ENCODE measurements around the gene FNBP1L. TPM values are rescaled to one million over a fixed set of nuclear protein-coding genes. Genes with fewer than 3 reads are reported as not detected.

The FNBP1L gene
- total and polyA plus RNA-seq, 9 of the 15 experiments (the other 6 are each of a cell fraction or from before 2014, with no cell fraction given), result 1.4 to 6.9 (median 5.9) TPM

DNA sequence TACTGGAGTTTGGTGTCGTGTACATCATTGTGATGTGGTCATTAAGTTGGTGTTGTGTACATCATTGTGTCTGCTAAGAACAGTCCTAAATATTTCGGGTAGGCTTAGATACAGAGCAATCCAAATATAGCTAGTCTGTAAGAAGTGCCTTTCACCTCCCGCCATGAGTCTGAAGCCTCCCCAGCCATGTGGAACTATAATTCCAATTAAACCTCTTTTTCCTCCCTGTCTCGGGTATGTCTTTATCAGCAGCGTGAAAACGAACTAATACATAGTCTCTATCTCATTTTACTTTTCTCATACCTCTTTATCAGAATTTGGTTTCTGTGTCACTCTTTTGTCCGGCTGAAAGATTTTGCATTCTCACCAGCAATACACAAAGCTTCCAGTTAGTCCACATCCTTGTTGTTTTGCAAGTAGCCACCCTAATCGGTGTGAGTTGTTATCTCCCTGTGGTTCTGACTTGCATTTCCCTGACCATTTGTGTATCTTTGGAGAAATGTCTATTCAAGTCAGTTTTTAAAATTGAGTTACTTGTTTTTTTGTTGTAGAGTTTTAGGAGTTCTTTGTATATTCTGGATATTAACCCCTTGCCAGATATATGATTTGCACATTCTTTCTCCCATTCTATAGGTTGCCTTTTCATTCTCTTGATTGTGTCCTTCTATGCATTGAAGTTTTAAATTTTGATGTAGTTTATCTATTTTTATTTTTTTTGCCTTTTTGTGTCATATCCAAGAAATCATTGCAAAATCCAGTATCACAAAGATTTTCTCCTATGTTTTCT lies 56.5 kb downstream of the FNBP1L start (continued):
- no peak for TF ChIP-seq E2F3 (CRISPR knock-in tag; IDR thresholded peaks at IDR 0.05)
- TF ChIP-seq SMARCE1 (IDR thresholded peaks at IDR 0.05), result peak; percentile 86
- TF ChIP-seq ZC3H11A (IDR thresholded peaks at IDR 0.05; ENCODE audit: low read depth, low read length), result no peak
- TF ChIP-seq SREBF1 (IDR thresholded peaks at IDR 0.05; ENCODE audit: borderline replicate concordance, low read depth, low read length), result no peak
- no peak for TF ChIP-seq SMAD1 (IDR thresholded peaks at IDR 0.05; ENCODE audit: low read depth, low read length, partially characterized antibody)
- TF ChIP-seq ZNF57 (CRISPR knock-in tag; IDR thresholded peaks at IDR 0.05), result no peak
- peak; percentile 59; the same call in 1 of the 2 replicates for TF ChIP-seq CEBPB (tag; IDR thresholded peaks at IDR 0.05)
- no peak for TF ChIP-seq ZNF785 (CRISPR knock-in tag; IDR thresholded peaks at IDR 0.05)
- no peak for TF ChIP-seq ZNF551 (CRISPR knock-in tag; IDR thresholded peaks at IDR 0.05)
- TF ChIP-seq, protein P1, sequence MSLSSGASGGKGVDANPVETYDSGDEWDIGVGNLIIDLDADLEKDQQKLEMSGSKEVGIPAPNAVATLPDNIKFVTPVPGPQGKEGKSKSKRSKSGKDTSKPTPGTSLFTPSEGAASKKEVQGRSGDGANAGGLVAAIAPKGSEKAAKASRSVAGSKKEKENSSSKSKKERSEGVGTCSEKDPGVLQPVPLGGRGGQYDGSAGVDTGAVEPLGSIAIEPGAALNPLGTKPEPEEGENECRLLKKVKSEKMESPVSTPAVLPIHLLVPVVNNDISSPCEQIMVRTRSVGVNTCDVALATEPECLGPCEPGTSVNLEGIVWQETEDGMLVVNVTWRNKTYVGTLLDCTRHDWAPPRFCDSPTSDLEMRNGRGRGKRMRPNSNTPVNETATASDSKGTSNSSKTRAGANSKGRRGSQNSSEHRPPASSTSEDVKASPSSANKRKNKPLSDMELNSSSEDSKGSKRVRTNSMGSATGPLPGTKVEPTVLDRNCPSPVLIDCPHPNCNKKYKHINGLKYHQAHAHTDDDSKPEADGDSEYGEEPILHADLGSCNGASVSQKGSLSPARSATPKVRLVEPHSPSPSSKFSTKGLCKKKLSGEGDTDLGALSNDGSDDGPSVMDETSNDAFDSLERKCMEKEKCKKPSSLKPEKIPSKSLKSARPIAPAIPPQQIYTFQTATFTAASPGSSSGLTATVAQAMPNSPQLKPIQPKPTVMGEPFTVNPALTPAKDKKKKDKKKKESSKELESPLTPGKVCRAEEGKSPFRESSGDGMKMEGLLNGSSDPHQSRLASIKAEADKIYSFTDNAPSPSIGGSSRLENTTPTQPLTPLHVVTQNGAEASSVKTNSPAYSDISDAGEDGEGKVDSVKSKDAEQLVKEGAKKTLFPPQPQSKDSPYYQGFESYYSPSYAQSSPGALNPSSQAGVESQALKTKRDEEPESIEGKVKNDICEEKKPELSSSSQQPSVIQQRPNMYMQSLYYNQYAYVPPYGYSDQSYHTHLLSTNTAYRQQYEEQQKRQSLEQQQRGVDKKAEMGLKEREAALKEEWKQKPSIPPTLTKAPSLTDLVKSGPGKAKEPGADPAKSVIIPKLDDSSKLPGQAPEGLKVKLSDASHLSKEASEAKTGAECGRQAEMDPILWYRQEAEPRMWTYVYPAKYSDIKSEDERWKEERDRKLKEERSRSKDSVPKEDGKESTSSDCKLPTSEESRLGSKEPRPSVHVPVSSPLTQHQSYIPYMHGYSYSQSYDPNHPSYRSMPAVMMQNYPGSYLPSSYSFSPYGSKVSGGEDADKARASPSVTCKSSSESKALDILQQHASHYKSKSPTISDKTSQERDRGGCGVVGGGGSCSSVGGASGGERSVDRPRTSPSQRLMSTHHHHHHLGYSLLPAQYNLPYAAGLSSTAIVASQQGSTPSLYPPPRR (CRISPR knock-in tag; IDR thresholded peaks at IDR 0.05; ENCODE audit: borderline replicate concordance), result no peak
- no peak for TF ChIP-seq TAF7 (tag; IDR thresholded peaks at IDR 0.05)
- no peak for TF ChIP-seq DIDO1 (tag; IDR thresholded peaks at IDR 0.05; ENCODE audit: low read depth)
- TF ChIP-seq NFIC (IDR thresholded peaks at IDR 0.05), result no peak
- TF ChIP-seq, protein P2, sequence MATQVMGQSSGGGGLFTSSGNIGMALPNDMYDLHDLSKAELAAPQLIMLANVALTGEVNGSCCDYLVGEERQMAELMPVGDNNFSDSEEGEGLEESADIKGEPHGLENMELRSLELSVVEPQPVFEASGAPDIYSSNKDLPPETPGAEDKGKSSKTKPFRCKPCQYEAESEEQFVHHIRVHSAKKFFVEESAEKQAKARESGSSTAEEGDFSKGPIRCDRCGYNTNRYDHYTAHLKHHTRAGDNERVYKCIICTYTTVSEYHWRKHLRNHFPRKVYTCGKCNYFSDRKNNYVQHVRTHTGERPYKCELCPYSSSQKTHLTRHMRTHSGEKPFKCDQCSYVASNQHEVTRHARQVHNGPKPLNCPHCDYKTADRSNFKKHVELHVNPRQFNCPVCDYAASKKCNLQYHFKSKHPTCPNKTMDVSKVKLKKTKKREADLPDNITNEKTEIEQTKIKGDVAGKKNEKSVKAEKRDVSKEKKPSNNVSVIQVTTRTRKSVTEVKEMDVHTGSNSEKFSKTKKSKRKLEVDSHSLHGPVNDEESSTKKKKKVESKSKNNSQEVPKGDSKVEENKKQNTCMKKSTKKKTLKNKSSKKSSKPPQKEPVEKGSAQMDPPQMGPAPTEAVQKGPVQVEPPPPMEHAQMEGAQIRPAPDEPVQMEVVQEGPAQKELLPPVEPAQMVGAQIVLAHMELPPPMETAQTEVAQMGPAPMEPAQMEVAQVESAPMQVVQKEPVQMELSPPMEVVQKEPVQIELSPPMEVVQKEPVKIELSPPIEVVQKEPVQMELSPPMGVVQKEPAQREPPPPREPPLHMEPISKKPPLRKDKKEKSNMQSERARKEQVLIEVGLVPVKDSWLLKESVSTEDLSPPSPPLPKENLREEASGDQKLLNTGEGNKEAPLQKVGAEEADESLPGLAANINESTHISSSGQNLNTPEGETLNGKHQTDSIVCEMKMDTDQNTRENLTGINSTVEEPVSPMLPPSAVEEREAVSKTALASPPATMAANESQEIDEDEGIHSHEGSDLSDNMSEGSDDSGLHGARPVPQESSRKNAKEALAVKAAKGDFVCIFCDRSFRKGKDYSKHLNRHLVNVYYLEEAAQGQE (IDR thresholded peaks at IDR 0.05; ENCODE audit: borderline replicate concordance), result no peak
- TF ChIP-seq, protein P2 (CRISPR knock-in tag; IDR thresholded peaks at IDR 0.05; ENCODE audit: low read depth), result no peak
- TF ChIP-seq POLR3A (IDR thresholded peaks at IDR 0.05; ENCODE audit: borderline replicate concordance, extremely low read depth, insufficient read depth, insufficient read length), result no peak
